Large intestine (tissue), 3 donors: Measurements from ENCODE around the gene GOLGA3. TPM values are rescaled to one million over a fixed set of nuclear protein-coding genes. Genes with fewer than 3 reads are reported as not detected.
"Not testable (repeated sequence)": the region's sequence is repeated elsewhere in the genome, so short reads cannot be mapped to it uniquely, and the experiment has no call there.

Experiments used
- DNase-seq, 2 donors: peaks; one replicate each; pipeline versions ENCODE4 v3.0.0 to v3.0.0-alpha.2; 2013
- H3K27ac ChIP-seq: one replicate; pipeline ENCODE4 v1.5.1; 2013; ENCODE audit warnings: low read length
- H3K27me3 ChIP-seq: 2 replicates; pipeline ENCODE4 v1.6.1; 2013; ENCODE audit warnings: low read length; ENCODE audit not compliant: control insufficient read depth, insufficient read depth
- H3K36me3 ChIP-seq: 2 replicates; pipeline ENCODE4 v1.6.1; 2013; ENCODE audit warnings: low read length; ENCODE audit not compliant: control insufficient read depth, insufficient read depth
- H3K4me1 ChIP-seq: one replicate; pipeline ENCODE4 v1.6.1; 2013; ENCODE audit warnings: low read length; ENCODE audit not compliant: control insufficient read depth, insufficient read depth
- H3K4me3 ChIP-seq: one replicate; pipeline ENCODE4 v1.5.1; 2013; ENCODE audit warnings: low read length
- H3K9me3 ChIP-seq: one replicate; pipeline ENCODE4 v1.6.1; 2013; ENCODE audit warnings: mild to moderate bottlenecking, low read depth, low read length, moderate library complexity; ENCODE audit not compliant: control insufficient read depth
- WGBS: methylation state at CpG from one replicate; pipeline ENCODE4 v1.1.5; 2013; ENCODE audit warnings: low lambda C conversion rate; ENCODE audit not compliant: insufficient coverage; 5-methylcytosine and 5-hydroxymethylcytosine counted together
- polyA plus RNA-seq: library from polyadenylated mRNA; unstranded; fragments of 120-200 nt; gene quantifications from one replicate; pipeline ENCODE4 v1.2.1, GENCODE V29; 2013

GOLGA3 gene
- polyA plus RNA-seq, 1 donor: 31.9 TPM

DNA sequence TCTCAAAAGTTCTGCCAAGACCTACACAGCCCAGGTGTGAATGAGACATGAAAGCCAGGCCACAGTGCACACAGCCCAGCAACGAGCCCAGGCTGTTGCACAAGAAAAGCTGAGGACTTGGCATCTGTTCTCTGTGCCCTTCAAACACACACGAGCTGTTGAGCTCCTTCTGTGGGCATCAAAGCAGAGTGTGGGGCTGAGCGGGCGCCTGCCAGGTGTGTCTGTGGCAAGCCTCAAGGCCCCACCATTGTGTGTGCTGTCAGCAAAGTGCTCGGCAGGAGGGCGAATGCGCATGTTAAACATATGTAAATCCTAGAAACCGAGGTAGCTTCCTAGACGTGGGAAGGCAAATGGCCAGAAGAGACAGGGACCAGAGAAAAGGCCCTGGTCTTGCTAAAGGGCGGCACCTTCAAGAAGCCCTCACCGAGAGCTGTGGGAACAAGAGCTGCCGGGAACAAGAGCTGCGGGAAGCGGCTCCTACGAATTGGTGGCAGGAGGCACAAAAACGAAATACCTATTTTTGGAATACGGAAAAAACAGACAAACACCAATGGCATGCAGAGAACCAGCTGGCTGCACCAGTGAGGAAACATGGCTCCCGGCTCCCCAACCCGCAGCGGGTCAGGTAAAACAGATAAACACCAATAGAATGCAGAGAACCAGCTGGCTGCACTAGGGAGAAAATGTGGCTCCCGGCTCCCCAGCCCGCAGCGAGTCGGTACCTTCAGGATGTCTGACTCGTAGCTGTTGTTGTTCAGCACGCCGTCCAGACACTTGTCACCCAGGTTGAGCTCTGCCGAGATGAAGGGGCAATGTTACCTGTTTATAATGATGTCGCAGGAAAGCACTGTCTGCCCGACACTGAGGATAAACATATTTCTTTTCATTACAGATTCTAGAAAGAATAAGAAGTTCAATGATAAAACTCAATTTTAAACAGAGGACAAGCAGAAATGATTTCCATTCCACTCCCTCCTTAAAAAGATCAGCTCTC, 19.0 kb upstream of the GOLGA3 start:
- Histone ChIP-seq H3K4me1 (no peaks in the 10 kb centered on the region), H3K27ac (no peak overlapping the region), H3K4me3 (no peak overlapping the region), H3K36me3 (peaks cover 57% of the 10 kb centered on the region), H3K27me3 (no peaks in the 10 kb centered on the region), H3K9me3 (no peaks in the 10 kb centered on the region)
- no peak for DNase-seq
- 80% methylated on average over 1 of the region's 30 CpGs for WGBS

DNA sequence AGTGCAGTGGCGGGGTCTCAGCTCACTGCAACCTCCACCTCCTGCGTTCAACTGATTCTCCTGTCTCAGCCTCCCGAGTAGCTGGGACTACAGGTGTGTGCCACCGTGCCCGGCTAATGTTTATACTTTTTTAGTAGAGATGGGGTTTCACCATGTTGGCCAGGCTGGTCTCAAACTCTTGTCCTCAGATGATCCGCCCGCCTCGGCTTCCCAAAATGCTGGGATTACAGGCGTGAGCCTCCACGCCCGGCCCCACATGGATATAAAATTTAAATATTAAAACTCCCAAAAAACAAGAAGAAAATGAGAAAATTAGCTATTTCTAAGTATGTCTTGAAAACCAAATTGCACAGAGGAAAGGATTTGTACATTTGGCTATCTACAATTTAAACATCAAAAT, 16.0 kb upstream of the GOLGA3 start:
- no CpG with 5 or more reads among the region's 11 CpGs for WGBS
- DNase-seq: not testable (repeated sequence)

DNA sequence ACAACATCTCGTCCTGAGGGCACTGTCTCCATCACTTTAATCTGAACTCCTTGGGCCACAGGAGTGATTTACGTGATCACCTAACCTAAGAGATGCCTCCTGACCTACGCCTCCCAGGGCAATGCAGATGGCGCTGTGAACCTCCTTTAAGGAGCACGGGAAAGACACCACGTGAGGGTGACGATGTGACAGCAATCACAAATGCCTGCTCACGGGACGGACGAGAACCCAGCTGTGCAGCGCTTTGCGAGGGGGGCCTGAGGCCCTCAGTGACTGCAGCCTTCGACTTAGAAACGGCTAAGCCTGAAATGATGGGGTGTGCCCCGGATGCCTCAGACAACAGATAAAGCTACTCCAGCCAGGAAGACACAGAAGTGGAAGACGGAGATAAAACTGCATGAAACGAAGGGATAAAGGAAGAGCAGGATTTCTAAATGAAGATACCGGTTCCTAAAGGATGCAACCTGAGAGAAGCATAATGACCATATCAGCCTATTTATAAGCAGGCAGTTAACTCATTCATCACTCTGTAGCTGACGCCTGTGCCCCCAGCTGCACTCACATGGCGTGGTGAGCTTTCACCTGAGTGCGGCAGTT, 13.9 kb upstream of the GOLGA3 start:
- 90% methylated on average over 2 of the region's 21 CpGs for WGBS
- DNase-seq: no peak
- no peak overlapping the region for H3K27ac ChIP-seq
- peaks cover 53% of the 10 kb centered on the region for H3K36me3 ChIP-seq
- H3K4me3 ChIP-seq: no peak overlapping the region
- H3K9me3 ChIP-seq: no peaks in the 10 kb centered on the region
- H3K4me1 ChIP-seq: no peaks in the 10 kb centered on the region
- H3K27me3 ChIP-seq: no peaks in the 10 kb centered on the region

More for the DNA sequence above, 16.0 kb upstream of the GOLGA3 start:
- not testable (repeated sequence) for H3K27ac ChIP-seq, H3K9me3 ChIP-seq, H3K4me3 ChIP-seq, H3K27me3 ChIP-seq, H3K4me1 ChIP-seq
- H3K36me3 ChIP-seq: peaks cover 60% of the 10 kb centered on the region

DNA sequence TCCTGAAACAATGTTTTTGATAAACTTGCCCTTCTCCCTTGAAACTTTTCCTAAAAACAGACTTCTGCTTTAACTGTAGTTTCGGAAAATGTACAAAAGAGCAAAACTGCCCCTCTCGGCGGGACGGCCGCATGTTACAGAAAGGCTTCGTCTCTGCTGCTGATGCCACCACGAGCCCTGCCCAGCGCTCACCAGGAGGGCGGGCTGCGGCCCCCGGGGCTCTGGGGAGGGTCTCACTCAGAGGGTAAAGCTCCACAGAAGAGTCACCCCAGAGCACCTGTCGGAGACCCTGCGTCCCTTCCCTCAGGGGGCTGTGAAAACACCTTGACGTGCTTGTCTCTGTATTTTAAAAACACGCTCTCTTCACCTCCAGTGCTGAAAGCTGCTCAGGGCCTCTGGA, 12.5 kb upstream of the GOLGA3 start:
- WGBS: no CpG with 5 or more reads among the region's 15 CpGs
- DNase-seq: no peak
- no peak overlapping the region for H3K27ac ChIP-seq
- no peaks in the 10 kb centered on the region for H3K27me3 ChIP-seq
- no peaks in the 10 kb centered on the region for H3K4me1 ChIP-seq
- peaks cover 45% of the 10 kb centered on the region for H3K36me3 ChIP-seq
- H3K4me3 ChIP-seq: no peak overlapping the region
- no peaks in the 10 kb centered on the region for H3K9me3 ChIP-seq

DNA sequence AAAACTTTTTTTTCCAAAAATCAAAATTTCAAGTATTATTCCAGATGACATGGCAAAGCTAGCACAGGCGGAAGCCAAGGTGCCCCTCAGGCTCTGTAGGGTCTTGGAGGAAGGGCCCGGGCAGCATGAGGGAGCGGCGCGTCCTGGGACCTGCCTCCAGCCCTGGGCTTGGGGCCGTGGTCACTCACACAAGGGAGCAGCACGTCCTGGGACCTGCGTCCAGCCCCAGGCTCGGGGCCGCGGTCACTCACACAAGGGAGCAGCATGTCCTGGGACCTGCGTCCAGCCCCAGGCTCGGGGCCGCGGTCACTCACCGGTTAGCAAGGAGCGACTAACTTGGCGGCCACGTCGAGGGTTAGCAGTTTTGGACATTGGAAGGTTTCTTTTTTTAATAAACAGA, 11.9 kb upstream of the GOLGA3 start:
- no CpG with 5 or more reads among the region's 20 CpGs for WGBS
- peaks cover 39% of the 10 kb centered on the region for H3K36me3 ChIP-seq
- H3K27ac ChIP-seq: no peak overlapping the region
- DNase-seq: no peak
- no peaks in the 10 kb centered on the region for H3K4me1 ChIP-seq
- no peaks in the 10 kb centered on the region for H3K9me3 ChIP-seq
- H3K4me3 ChIP-seq: no peak overlapping the region
- no peaks in the 10 kb centered on the region for H3K27me3 ChIP-seq

DNA sequence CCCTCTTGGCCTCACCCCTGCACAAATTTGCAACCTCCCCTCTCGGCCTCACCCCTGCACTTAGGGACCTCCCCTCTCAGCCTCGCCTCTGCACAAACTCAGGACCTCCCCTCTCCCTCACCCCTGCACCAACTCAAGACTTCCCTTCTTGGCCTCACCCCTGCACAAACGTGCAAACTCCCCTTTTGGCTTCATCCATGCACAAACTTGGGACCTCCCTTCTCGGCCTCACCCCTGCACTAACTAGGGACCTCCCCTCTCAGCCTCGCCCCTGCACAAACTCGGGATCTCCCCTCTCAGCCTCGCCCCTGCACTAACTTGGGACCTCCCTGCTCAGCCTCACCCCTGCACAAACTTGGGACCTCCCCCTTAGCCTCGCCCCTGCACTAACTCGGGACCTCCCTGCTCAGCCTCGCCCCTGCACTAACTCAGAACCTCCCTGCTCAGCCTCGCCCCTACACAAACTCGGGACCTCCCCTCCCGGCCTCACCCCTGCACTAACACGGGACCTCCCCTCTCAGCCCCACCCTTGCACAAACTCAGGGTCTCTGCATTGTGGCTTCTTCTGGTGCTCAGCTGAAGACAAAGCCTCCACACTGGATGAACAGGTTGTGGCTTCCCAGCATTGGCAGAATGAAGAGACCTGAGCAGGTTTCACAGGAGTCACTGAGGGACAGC, 11.0 kb upstream of the GOLGA3 start:
- H3K36me3 ChIP-seq: peaks cover 40% of the 10 kb centered on the region
- no peaks in the 10 kb centered on the region for H3K9me3 ChIP-seq
- no peaks in the 10 kb centered on the region for H3K27me3 ChIP-seq
- no CpG with 5 or more reads among the region's 14 CpGs for WGBS
- DNase-seq: no peak
- no peak overlapping the region for H3K4me3 ChIP-seq
- no peak overlapping the region for H3K27ac ChIP-seq
- no peaks in the 10 kb centered on the region for H3K4me1 ChIP-seq

DNA sequence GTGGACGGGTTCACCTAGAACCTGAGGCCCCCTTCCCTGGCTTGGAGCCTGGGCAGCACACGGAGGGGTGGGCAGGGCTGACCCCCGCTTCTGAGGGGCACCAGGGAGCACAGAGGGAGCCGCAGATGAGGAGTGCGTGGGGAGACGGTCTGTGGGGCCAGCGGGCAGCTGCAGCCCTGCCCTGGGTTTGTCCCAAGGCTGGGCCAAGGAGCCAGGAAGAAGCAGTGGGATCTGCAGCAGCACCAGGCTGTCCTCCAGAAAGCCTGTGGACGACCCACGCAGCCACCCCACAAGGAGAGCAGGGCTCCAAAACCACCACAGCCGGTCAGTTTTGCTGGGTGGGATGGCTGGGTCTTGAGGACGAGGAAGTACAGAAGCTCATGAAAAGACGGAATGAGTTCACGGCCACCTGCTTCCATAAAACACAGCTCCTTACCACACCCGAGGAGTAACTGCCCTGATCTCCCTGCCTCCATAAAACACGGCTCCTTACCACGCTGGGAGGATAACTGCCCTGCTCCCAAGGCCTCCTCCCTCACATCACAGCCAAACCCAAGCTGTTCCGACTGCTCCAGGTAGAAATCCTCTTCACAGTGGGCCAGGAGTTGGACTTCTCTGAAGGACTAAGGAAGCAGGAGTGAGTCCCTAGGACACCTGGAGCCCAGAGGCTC, 9.9 kb upstream of the GOLGA3 start:
- no CpG with 5 or more reads among the region's 17 CpGs for WGBS
- Histone ChIP-seq H3K4me3 (no peak overlapping the region), H3K36me3 (peaks cover 40% of the 10 kb centered on the region), H3K27ac (no peak overlapping the region), H3K9me3 (no peaks in the 10 kb centered on the region), H3K4me1 (no peaks in the 10 kb centered on the region), H3K27me3 (no peaks in the 10 kb centered on the region)
- DNase-seq: no peak

DNA sequence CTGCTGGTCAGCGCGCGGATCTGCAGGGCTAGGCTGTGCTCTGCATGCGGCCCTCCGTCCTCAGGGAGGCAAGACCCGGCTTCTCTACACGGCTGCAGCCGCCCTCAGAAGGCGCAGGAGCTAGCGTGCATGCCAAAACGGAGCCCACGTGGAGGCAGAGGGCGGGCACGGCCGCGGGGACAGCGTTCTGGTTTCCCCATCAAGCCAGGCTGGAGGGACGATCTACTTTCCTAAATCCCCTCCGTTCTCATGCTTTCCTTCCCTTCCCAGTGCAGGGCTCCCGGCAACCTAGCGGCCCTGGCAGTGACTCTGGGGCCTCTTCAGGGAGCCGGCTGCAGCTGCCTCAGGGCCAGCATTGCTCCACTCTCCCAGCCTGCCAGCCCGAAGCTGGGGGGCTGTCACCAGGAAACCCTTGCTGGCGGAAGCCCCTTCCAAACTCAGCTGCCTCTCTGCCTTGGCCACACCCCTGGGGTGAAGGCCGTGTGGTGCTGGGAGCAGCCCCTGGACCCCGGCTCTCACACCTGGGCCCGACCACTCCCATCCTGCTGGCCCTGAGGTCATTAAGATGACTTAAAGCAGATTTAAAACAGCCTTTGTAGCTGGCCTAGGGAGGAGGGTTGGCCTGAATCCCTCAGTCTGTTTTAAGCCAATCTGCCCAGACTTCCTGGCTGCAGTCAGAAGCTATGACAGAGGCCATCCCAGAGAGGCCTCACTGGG, 9.2 kb upstream of the GOLGA3 start:
- no peaks in the 10 kb centered on the region for H3K4me1 ChIP-seq
- H3K27me3 ChIP-seq: no peaks in the 10 kb centered on the region
- no peak overlapping the region for H3K4me3 ChIP-seq
- DNase-seq: no peak
- H3K27ac ChIP-seq: no peak overlapping the region
- WGBS: no CpG with 5 or more reads among the region's 27 CpGs
- H3K36me3 ChIP-seq: peaks cover 36% of the 10 kb centered on the region
- H3K9me3 ChIP-seq: no peaks in the 10 kb centered on the region

DNA sequence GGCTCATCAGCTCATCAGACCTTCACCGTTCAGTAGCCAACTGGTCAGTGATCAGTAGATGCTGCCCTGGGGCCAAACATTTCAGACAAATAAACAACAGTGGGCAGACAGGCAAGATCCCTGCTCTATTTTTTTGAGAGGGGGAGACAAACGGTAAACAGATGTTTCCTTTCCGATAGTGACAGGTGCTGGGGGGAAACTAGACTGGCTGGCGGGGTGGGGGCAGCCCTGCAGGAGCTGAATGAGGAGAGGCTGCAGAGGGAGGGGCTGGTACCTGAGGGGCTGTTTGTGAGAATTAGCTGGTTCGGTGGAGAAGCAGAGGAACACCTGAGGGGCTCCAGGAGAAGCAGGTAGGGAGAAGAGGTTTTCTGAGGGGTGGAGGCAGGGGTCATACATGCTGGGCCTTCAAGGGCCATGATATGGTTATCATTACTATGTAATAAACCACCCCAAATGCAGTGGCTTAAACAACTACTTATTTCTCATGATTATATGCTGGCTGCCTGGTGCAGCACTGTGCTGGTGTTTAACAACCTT, 8.2 kb upstream of the GOLGA3 start:
- WGBS: 80% methylated on average over 1 of the region's 5 CpGs
- Histone ChIP-seq H3K4me1 (no peaks in the 10 kb centered on the region), H3K9me3 (no peaks in the 10 kb centered on the region), H3K27ac (no peak overlapping the region), H3K36me3 (peaks cover 31% of the 10 kb centered on the region), H3K4me3 (no peak overlapping the region), H3K27me3 (no peaks in the 10 kb centered on the region)
- DNase-seq: no peak
